Measurements from ENCODE around the gene DAPP1. TPM values are rescaled to one million over a fixed set of nuclear protein-coding genes. Genes with fewer than 3 reads are reported as not detected.

The DAPP1 gene
- total and polyA plus RNA-seq, 10 of the 15 experiments (the other 5 are each of a cell fraction or from before 2014, with no cell fraction given), result 46.5 to 147 (median 74.2) TPM

GRCh38 chr4:99847362-99847976, 30.8 kb downstream of the DAPP1 start (continued):
- no peak for TF ChIP-seq CEBPZ (IDR thresholded peaks at IDR 0.05; ENCODE audit: low read depth, low read length)
- no peak for TF ChIP-seq ESRRA (IDR thresholded peaks at IDR 0.05; ENCODE audit: low read length)
- TF ChIP-seq E2F4 (IDR thresholded peaks at IDR 0.05; ENCODE audit: low read depth, low read length), result no peak
- TF ChIP-seq CBX5 (IDR thresholded peaks at IDR 0.05; ENCODE audit: low read depth), result no peak
- no peak for TF ChIP-seq ZSCAN29 (IDR thresholded peaks at IDR 0.05)
- peak; percentile 99 for TF ChIP-seq RUNX3 (IDR thresholded peaks at IDR 0.05; ENCODE audit: low read length)
- peak in 1 of 2 experiments; percentile 88; a peak in 2 of 4 replicates for TF ChIP-seq CEBPB (IDR thresholded peaks at IDR 0.05; ENCODE audit: borderline replicate concordance in 1 of 2, low read depth in 2 of 2, low read length in 2 of 2)
- TF ChIP-seq ZBTB33 (IDR thresholded peaks at IDR 0.05), result no peak; the same call in 1 of the 2 replicates
- no peak for TF ChIP-seq SIX5 (IDR thresholded peaks at IDR 0.05; ENCODE audit: low read depth, low read length, severe bottlenecking)
- no peak for TF ChIP-seq ASH2L (IDR thresholded peaks at IDR 0.05; ENCODE audit: borderline replicate concordance, low read depth)
- no peak for TF ChIP-seq JUND (IDR thresholded peaks at IDR 0.05; ENCODE audit: low read depth, low read length)
- TF ChIP-seq KDM1A (IDR thresholded peaks at IDR 0.05; ENCODE audit: borderline replicate concordance), result no peak
- TF ChIP-seq SIN3A (IDR thresholded peaks at IDR 0.05; ENCODE audit: low read depth, low read length), result no peak
- TF ChIP-seq MTA3 (IDR thresholded peaks at IDR 0.05; ENCODE audit: borderline replicate concordance, low read length), result peak; percentile 91; the same call in 1 of the 2 replicates
- TF ChIP-seq PML (IDR thresholded peaks at IDR 0.05; ENCODE audit: low read length), result peak; percentile 74; the same call in 1 of the 2 replicates
- no peak for TF ChIP-seq RB1 (IDR thresholded peaks at IDR 0.05; ENCODE audit: borderline replicate concordance)
- no peak for TF ChIP-seq KAT2A (conservative IDR thresholded peaks at IDR 0.05; ENCODE audit: control insufficient read depth, low read depth, low read length)
- TF ChIP-seq EGR1 (IDR thresholded peaks at IDR 0.05; ENCODE audit: borderline replicate concordance in 1 of 2, low read depth in 2 of 2, low read length in 2 of 2), result no peak
- no peak for TF ChIP-seq NFYB (IDR thresholded peaks at IDR 0.05; ENCODE audit: insufficient read depth, low read depth, low read length)
